ENCODE results near the gene PIK3C2G.
"Not testable (repeated sequence)": the region's sequence is repeated elsewhere in the genome, so short reads cannot be mapped to it uniquely, and the experiment has no call there.

Gene PIK3C2G

DNA sequence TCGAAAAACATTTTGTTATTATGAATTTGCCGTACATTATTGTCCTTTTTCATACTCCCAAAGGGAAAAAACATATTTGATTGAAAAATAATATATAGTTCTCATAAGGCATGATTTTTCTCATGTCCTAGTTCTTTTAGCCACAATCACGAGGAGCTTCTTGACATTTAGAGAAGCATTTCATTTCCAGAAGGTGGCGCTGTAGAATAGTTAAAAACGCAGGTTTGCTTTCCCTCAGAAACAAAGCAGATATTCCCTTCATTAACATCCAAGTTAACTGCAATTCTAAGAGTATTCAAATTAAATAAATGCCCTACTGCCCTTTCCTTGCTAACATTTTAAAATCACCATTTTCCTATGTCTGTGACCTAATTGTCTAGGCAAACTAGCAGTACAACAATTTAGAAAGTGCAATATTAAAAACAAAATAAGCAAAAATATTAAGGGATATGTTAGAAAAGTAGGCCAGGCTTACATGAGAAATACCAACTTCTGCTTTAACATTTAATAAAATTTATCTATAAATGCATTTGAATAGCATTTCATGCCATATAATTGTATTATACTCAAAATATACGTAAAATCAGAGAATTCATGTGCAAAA lies 10.9 kb upstream of the PIK3C2G start:
- Histone ChIP-seq H3K4me2 (ENCODE audit: insufficient read depth, low read length) (no peak overlapping the region), H3K4me3 (ENCODE audit: low read depth in 1 of 2, low read length in 2 of 2) (no peak overlapping the region), H3K36me3 (ENCODE audit: insufficient read depth, low read length) (no peaks in the 10 kb centered on the region), H4K20me1 (ENCODE audit: insufficient read depth, low read length) (no peaks in the 10 kb centered on the region), H3K27me3 (ENCODE audit: insufficient read depth, low read length, poor library complexity) (no peaks in the 10 kb centered on the region), H2AFZ (ENCODE audit: low read depth, low read length) (no peak overlapping the region), H3K9me3 (ENCODE audit: insufficient read depth, low read length, severe bottlenecking) (no peaks in the 10 kb centered on the region), H3K9ac (ENCODE audit: low read depth, low read length) (no peak overlapping the region), H3K27ac (ENCODE audit: low read length) (no peak overlapping the region), H3K4me1 (ENCODE audit: insufficient read depth, low read length) (no peaks in the 10 kb centered on the region), H3K79me2 (ENCODE audit: insufficient read depth, low read length) (no peaks in the 10 kb centered on the region)
- TF ChIP-seq EZH2 (IDR thresholded peaks at IDR 0.05; ENCODE audit: borderline replicate concordance, low read depth, low read length, severe bottlenecking) (no peak), CTCF (IDR thresholded peaks at IDR 0.05; ENCODE audit: borderline replicate concordance, extremely low read depth, low read length, poor library complexity, severe bottlenecking) (peak; percentile 82)
- peak; percentile 5 for DNase-seq
- peak; percentile 62; the same call in 2 of the 3 replicates for ATAC-seq (ENCODE audit: insufficient read depth, low read depth)

- H3K79me2 ChIP-seq (ENCODE audit: insufficient read depth, low read length): no peaks in the 10 kb centered on the region
- DNase-seq: no peak
- ATAC-seq (ENCODE audit: insufficient read depth, low read depth): no peak
- H3K4me1 ChIP-seq (ENCODE audit: insufficient read depth, low read length): no peaks in the 10 kb centered on the region
- no peak overlapping the region for H3K4me2 ChIP-seq (ENCODE audit: insufficient read depth, low read length)
- no peak for TF ChIP-seq EZH2 (IDR thresholded peaks at IDR 0.05; ENCODE audit: borderline replicate concordance, low read depth, low read length, severe bottlenecking)
- no peak for TF ChIP-seq CTCF (IDR thresholded peaks at IDR 0.05; ENCODE audit: borderline replicate concordance, extremely low read depth, low read length, poor library complexity, severe bottlenecking)
- H2AFZ ChIP-seq (ENCODE audit: low read depth, low read length): no peak overlapping the region
- H3K36me3 ChIP-seq (ENCODE audit: insufficient read depth, low read length): no peaks in the 10 kb centered on the region
- H3K4me3 ChIP-seq (ENCODE audit: low read depth in 1 of 2, low read length in 2 of 2): no peak overlapping the region
- no peaks in the 10 kb centered on the region for H3K27me3 ChIP-seq (ENCODE audit: insufficient read depth, low read length, poor library complexity)
- H4K20me1 ChIP-seq (ENCODE audit: insufficient read depth, low read length): no peaks in the 10 kb centered on the region
- H3K9ac ChIP-seq (ENCODE audit: low read depth, low read length): no peak overlapping the region
- no peaks in the 10 kb centered on the region for H3K9me3 ChIP-seq (ENCODE audit: insufficient read depth, low read length, severe bottlenecking)
- H3K27ac ChIP-seq (ENCODE audit: low read length): no peak overlapping the region
These were observed 7.2 kb upstream of the PIK3C2G start for GRCh38 chr12:18254081-18254480.

- H4K20me1 ChIP-seq (ENCODE audit: insufficient read depth, low read length); H3K9me3 ChIP-seq (ENCODE audit: insufficient read depth, low read length, severe bottlenecking); H3K9ac ChIP-seq (ENCODE audit: low read depth, low read length); H3K4me1 ChIP-seq (ENCODE audit: insufficient read depth, low read length); H3K79me2 ChIP-seq (ENCODE audit: insufficient read depth, low read length); ATAC-seq (ENCODE audit: insufficient read depth, low read depth); H3K36me3 ChIP-seq (ENCODE audit: insufficient read depth, low read length); H3K4me2 ChIP-seq (ENCODE audit: insufficient read depth, low read length); DNase-seq; H2AFZ ChIP-seq (ENCODE audit: low read depth, low read length); H3K27ac ChIP-seq (ENCODE audit: low read length); H3K27me3 ChIP-seq (ENCODE audit: insufficient read depth, low read length, poor library complexity); H3K4me3 ChIP-seq (ENCODE audit: low read depth in 1 of 2, low read length in 2 of 2): not testable (repeated sequence)
These were observed 6.3 kb upstream of the PIK3C2G start for GRCh38 chr12:18255004-18255403.

DNA sequence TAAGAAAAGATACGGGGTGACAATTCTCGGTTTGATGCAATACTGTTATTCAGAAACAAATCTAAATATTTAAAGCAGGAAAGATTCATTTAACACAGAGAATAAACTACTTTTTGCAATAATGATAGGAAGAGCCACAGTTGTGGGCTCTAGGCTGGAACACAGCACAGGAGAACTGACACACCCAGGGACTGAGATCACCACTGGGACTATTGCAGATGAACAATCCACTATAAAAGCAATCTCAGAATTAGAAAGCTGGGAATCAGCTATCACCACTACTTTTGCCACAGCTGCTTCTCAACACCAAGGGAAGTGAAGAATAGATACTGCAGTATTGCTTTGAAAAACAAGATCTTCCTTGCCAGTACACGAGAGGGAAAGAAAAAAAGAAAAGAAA lies 4.1 kb upstream of the PIK3C2G start:
- H3K4me2 ChIP-seq (ENCODE audit: insufficient read depth, low read length): no peak overlapping the region
- no peak overlapping the region for H3K27ac ChIP-seq (ENCODE audit: low read length)
- TF ChIP-seq EZH2 (IDR thresholded peaks at IDR 0.05; ENCODE audit: borderline replicate concordance, low read depth, low read length, severe bottlenecking) (no peak), CTCF (IDR thresholded peaks at IDR 0.05; ENCODE audit: borderline replicate concordance, extremely low read depth, low read length, poor library complexity, severe bottlenecking) (no peak)
- H3K9me3 ChIP-seq (ENCODE audit: insufficient read depth, low read length, severe bottlenecking): no peaks in the 10 kb centered on the region
- H3K27me3 ChIP-seq (ENCODE audit: insufficient read depth, low read length, poor library complexity): no peaks in the 10 kb centered on the region
- no peak overlapping the region for H2AFZ ChIP-seq (ENCODE audit: low read depth, low read length)
- no peaks in the 10 kb centered on the region for H4K20me1 ChIP-seq (ENCODE audit: insufficient read depth, low read length)
- no peaks in the 10 kb centered on the region for H3K36me3 ChIP-seq (ENCODE audit: insufficient read depth, low read length)
- ATAC-seq (ENCODE audit: insufficient read depth, low read depth) (no peak), DNase-seq (no peak)
- H3K79me2 ChIP-seq (ENCODE audit: insufficient read depth, low read length): no peaks in the 10 kb centered on the region
- no peaks in the 10 kb centered on the region for H3K4me1 ChIP-seq (ENCODE audit: insufficient read depth, low read length)
- no peak overlapping the region for H3K4me3 ChIP-seq (ENCODE audit: low read depth in 1 of 2, low read length in 2 of 2)
- no peak overlapping the region for H3K9ac ChIP-seq (ENCODE audit: low read depth, low read length)

All from DND-41 (cell line).